Astrocyte (in vitro differentiated cells and primary cell): ENCODE data around the gene NUP210. TPM values are rescaled to one million over a fixed set of nuclear protein-coding genes. Genes with fewer than 3 reads are reported as not detected.

Experiments used
- DNase-seq: peaks from one replicate; pipeline ENCODE4 v3.0.0-alpha.2; 2010; ENCODE audit warnings: low read depth
- FAIRE-seq: peaks from 2 replicates; lab custom pipeline; 2011; peaks lifted over from hg19 to GRCh38; lab: Jason Lieb, UNC
- H2AFZ ChIP-seq: 2 replicates; pipeline ENCODE4 v1.6.0; 2012; ENCODE audit warnings: low read depth, low read length, inconsistent platforms
- H3K27ac ChIP-seq: 2 replicates; pipeline ENCODE4 v1.5.1; 2011; ENCODE audit warnings: low read depth, low read length, inconsistent platforms
- H3K27me3 ChIP-seq: 2 replicates; pipeline ENCODE4 v1.6.0; 2011; ENCODE audit warnings: low read length, inconsistent platforms; ENCODE audit not compliant: insufficient read depth
- H3K36me3 ChIP-seq: 2 replicates; pipeline ENCODE4 v1.5.1; 2011; ENCODE audit warnings: low read length, inconsistent platforms; ENCODE audit not compliant: insufficient read depth
- H3K4me1 ChIP-seq: 2 replicates; pipeline ENCODE4 v1.5.1; 2011; ENCODE audit warnings: low read length, inconsistent platforms; ENCODE audit not compliant: insufficient read depth
- H3K4me2 ChIP-seq: 2 replicates; pipeline ENCODE4 v1.6.0; 2012; ENCODE audit warnings: low read length, inconsistent platforms
- H3K4me3 ChIP-seq: 2 replicates; pipeline ENCODE4 v1.5.1; 2011; ENCODE audit warnings: low read depth, mild to moderate bottlenecking, low read length, inconsistent platforms; ENCODE audit not compliant: insufficient read depth
- H3K79me2 ChIP-seq: 2 replicates; pipeline ENCODE4 v1.6.0; 2012; ENCODE audit warnings: mild to moderate bottlenecking, low read length, inconsistent platforms; ENCODE audit not compliant: insufficient read depth
- H3K9ac ChIP-seq: 2 replicates; pipeline ENCODE4 v1.6.0; 2012; ENCODE audit warnings: mild to moderate bottlenecking, low read length, inconsistent platforms
- H3K9me3 ChIP-seq: 2 replicates; pipeline ENCODE4 v1.5.1; 2012; ENCODE audit warnings: low read depth, mild to moderate bottlenecking, low read length, inconsistent platforms; ENCODE audit not compliant: insufficient read depth
- H4K20me1 ChIP-seq: 2 replicates; pipeline ENCODE4 v1.6.0; 2012; ENCODE audit warnings: low read length, inconsistent platforms; ENCODE audit not compliant: insufficient read depth
- H3K27ac Mint-ChIP-seq: one replicate; pipeline ENCODE4 v1.8.0; 2021; ENCODE audit warnings: mild to moderate bottlenecking, mixed read lengths; ENCODE audit not compliant: unreplicated experiment
- H3K27me3 Mint-ChIP-seq: one replicate; pipeline ENCODE4 v1.8.0; 2021; ENCODE audit warnings: low read depth, mixed read lengths; ENCODE audit not compliant: unreplicated experiment
- H3K36me3 Mint-ChIP-seq: one replicate; pipeline ENCODE4 v1.8.0; 2021; ENCODE audit warnings: low read depth, mixed read lengths; ENCODE audit not compliant: unreplicated experiment
- H3K4me1 Mint-ChIP-seq: one replicate; pipeline ENCODE4 v1.8.0; 2021; ENCODE audit warnings: low read depth, mixed read lengths; ENCODE audit not compliant: unreplicated experiment
- H3K4me3 Mint-ChIP-seq: one replicate; pipeline ENCODE4 v1.8.0; 2021; ENCODE audit warnings: mild to moderate bottlenecking, moderate library complexity, mixed read lengths; ENCODE audit not compliant: unreplicated experiment
- H3K9me3 Mint-ChIP-seq: one replicate; pipeline ENCODE4 v1.8.0; 2021; ENCODE audit warnings: mild to moderate bottlenecking, mixed read lengths; ENCODE audit not compliant: unreplicated experiment
- CTCF ChIP-seq: IDR thresholded peaks from 2 replicates; pipeline ENCODE4 v1.5.1; 2011; ENCODE audit warnings: low read depth, mild to moderate bottlenecking, inconsistent platforms, low read length, moderate library complexity; ENCODE audit not compliant: insufficient read depth
- EZH2 ChIP-seq: IDR thresholded peaks from 2 replicates; pipeline ENCODE4 v1.6.1; 2012; ENCODE audit warnings: mild to moderate bottlenecking, low read length, inconsistent platforms; ENCODE audit not compliant: insufficient read depth
- total RNA-seq: library from RNA; stranded (reverse); gene quantifications from 2 replicates; pipeline ENCODE4 v1.2.1, GENCODE V29; 2021

NUP210 gene
- total RNA-seq, 1 donor from 2014 or later: 1.2 TPM

- H3K4me1 ChIP-seq: no peaks in the 10 kb centered on the region
- H3K36me3 ChIP-seq: no peaks in the 10 kb centered on the region
- no peak overlapping the region for H2AFZ ChIP-seq
- H3K79me2 ChIP-seq: no peaks in the 10 kb centered on the region
- H3K9me3 ChIP-seq: no peaks in the 10 kb centered on the region
- H3K4me2 ChIP-seq: no peak overlapping the region
- Mint-ChIP-seq H3K36me3 (peaks cover 2% of the 10 kb centered on the region), H3K27ac (no peak overlapping the region), H3K4me3 (peak overlapping the region; percentile 45), H3K9me3 (peaks cover 5% of the 10 kb centered on the region), H3K27me3 (peaks cover 36% of the 10 kb centered on the region), H3K4me1 (peaks cover 4% of the 10 kb centered on the region)
- H3K4me3 ChIP-seq: no peak overlapping the region
- H3K27ac ChIP-seq: no peak overlapping the region
- H3K9ac ChIP-seq: no peak overlapping the region
- DNase-seq: no peak
- no peaks in the 10 kb centered on the region for H3K27me3 ChIP-seq
- TF ChIP-seq CTCF (no peak), EZH2 (no peak)
- no peak for FAIRE-seq
- H4K20me1 ChIP-seq: no peaks in the 10 kb centered on the region
These were observed 80.3 kb downstream of the NUP210 start for GRCh38 chr3:13339833-13340232.

GRCh38 chr3:13338996-13339395, 81.1 kb downstream of the NUP210 start:
- Histone ChIP-seq H3K79me2 (no peaks in the 10 kb centered on the region), H3K27ac (no peak overlapping the region), H3K4me1 (no peaks in the 10 kb centered on the region), H3K27me3 (no peaks in the 10 kb centered on the region), H2AFZ (no peak overlapping the region), H3K4me3 (no peak overlapping the region), H3K9ac (no peak overlapping the region), H3K9me3 (no peaks in the 10 kb centered on the region), H3K36me3 (no peaks in the 10 kb centered on the region), H3K4me2 (no peak overlapping the region), H4K20me1 (no peaks in the 10 kb centered on the region)
- peaks cover 5% of the 10 kb centered on the region for H3K9me3 Mint-ChIP-seq
- H3K36me3 Mint-ChIP-seq: peaks cover 2% of the 10 kb centered on the region
- TF ChIP-seq CTCF (no peak), EZH2 (no peak)
- peaks cover 1% of the 10 kb centered on the region for H3K4me1 Mint-ChIP-seq
- FAIRE-seq (no peak), DNase-seq (no peak)
- H3K27me3 Mint-ChIP-seq: peaks cover 40% of the 10 kb centered on the region
- H3K4me3 Mint-ChIP-seq: no peak overlapping the region
- no peak overlapping the region for H3K27ac Mint-ChIP-seq

GRCh38 chr3:13338231-13338630, 81.9 kb downstream of the NUP210 start:
- Histone ChIP-seq H3K36me3 (no peaks in the 10 kb centered on the region), H3K9ac (no peak overlapping the region), H3K4me3 (no peak overlapping the region), H3K9me3 (no peaks in the 10 kb centered on the region), H3K27ac (no peak overlapping the region), H3K4me2 (no peak overlapping the region), H3K79me2 (no peaks in the 10 kb centered on the region), H4K20me1 (no peaks in the 10 kb centered on the region), H3K27me3 (no peaks in the 10 kb centered on the region), H3K4me1 (no peaks in the 10 kb centered on the region), H2AFZ (no peak overlapping the region)
- Mint-ChIP-seq H3K36me3 (peaks cover 2% of the 10 kb centered on the region), H3K27ac (no peak overlapping the region), H3K27me3 (peaks cover 48% of the 10 kb centered on the region), H3K4me1 (peaks cover 1% of the 10 kb centered on the region), H3K9me3 (peaks cover 5% of the 10 kb centered on the region), H3K4me3 (no peak overlapping the region)
- DNase-seq: no peak
- no peak for FAIRE-seq
- no peak for TF ChIP-seq CTCF
- TF ChIP-seq EZH2: no peak
